Measurements from ENCODE around the gene ZNF768.

- TF ChIP-seq POLR2A (IDR thresholded peaks at IDR 0.05; ENCODE audit: low read depth, low read length), result no peak
- TF ChIP-seq POLR2AphosphoS5 (IDR thresholded peaks at IDR 0.05; ENCODE audit: low read depth, low read length), result no peak
- no peak for TF ChIP-seq TAF1 (IDR thresholded peaks at IDR 0.05; ENCODE audit: borderline replicate concordance, low read depth, low read length)
These were observed 41.5 kb downstream of the ZNF768 start for GRCh38 chr16:30484887-30485286.

All from GM12892 (cell line).